HG03342 (cell line): Measurements from ENCODE around the gene ZNF598.
"Not testable (repeated sequence)": the region's sequence is repeated elsewhere in the genome, so short reads cannot be mapped to it uniquely, and the experiment has no call there.

Experiments used
- ATAC-seq: cut with Tn5 transposase; IDR thresholded peaks from one replicate; pipeline ENCODE4 v1.9.1; 2021; ENCODE audit warnings: mild to moderate bottlenecking, moderate library complexity; ENCODE audit not compliant: unreplicated experiment

Gene ZNF598

DNA sequence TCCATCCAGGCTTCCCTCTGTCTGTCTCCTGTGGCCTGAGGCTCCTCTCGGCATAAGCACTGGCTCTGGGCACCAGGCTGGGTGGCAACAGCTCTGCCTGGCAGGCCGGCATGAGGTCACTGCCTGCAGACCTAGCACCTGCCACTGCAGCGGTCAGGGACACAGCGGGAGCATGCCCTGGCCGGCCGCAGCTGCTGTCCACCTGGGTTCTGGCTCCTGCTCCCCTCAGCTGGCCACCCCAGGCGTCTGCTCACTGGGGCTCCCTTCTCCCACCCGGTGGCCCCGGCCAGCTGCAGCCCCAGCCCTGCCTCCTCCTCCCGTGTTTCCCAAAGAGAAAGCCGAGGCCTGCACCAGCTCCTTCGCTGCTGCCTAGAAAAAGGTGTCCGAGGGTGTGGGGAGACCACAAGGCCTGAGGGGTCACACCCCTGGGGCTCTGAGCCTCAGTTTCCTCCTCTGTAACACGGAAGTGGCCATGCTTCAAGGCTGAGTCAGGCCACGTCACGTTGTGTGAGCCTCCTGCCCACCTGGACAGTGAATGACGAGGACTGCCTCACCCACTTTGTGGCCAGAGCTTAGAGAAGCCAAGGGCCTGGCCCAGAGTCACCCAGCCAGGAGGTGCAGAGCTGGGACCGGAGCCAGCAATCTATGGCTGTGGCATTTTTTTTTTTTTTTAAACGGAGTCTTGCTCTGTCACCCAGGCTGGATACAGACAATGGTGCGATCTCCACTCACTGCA lies 31.3 kb upstream of the ZNF598 start:
- no peak for ATAC-seq

DNA sequence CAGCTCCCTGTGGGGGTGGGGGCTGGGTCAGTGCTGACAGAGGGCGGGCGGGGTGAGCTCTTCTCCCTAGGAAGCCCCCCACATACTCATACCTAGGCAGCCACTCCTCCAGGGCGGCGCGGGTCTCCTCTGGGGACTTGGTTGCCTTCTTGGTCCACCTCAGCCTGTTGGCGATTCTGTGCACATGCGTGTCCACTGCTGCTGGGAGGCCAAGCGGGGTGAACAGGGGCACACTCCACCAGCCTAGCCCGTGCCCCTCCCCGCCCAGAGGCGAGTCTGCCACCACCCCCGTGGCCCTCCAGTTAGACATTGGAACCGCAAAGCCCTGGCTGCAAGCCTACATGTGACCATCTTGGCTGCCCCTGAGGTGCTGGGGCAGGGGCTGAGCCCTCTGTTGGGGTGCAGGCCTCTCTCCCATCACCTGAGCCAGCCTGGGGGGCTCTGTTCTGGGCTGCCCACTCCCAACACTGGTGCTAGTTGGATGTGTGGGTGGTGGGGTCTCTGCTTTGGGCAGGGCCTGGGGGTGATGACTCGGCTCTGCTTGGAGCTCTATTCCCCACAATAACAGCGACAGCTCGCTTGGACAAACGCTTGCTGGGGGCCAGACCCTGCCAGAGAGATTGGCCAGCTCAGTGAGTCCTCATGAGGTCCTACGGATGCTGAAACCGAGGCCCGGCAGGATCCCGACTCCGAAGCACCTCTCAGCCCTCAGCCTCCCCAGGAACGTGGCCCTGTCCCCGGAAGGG lies 30.6 kb upstream of the ZNF598 start:
- no peak for ATAC-seq

- no peak for ATAC-seq
Observed at GRCh38 chr16:2039274-2040031, 29.8 kb upstream of the ZNF598 start.

GRCh38 chr16:2038382-2039231 lies 29.0 kb upstream of the ZNF598 start:
- no peak for ATAC-seq

DNA sequence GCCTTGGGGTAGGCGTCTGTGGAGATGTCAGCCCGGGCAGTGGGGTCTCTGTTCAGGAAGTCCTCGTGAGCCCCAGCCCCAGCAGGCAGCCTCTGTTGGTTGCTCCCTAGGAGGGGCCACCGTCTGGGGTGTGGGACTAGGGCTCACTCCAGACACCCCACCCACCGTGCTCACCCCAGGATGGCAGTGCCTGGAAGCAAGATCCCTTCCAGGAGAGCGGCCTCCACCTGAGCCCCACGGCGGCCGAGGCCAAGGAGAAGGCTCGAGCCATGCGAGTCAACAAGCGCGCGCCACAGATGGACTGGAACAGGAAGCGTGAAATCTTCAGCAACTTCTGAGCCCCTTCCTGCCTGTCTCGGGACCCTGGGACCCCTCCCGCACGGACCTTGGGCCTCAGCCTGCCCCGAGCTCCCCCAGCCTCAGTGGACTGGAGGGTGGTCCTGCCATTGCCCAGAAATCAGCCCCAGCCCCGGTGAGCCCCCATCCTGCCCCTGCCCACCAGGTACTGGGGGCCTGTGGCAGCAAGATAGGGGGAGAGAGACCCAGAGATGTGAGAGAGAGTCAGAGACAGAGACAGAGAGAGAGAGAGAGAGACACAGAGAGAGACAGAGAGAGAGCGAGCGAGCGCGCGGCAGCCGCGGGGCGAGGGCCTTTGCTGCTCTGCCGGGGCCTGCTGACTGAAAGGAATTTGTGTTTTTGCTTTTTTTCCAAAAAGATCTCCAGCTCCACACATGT lies 28.2 kb upstream of the ZNF598 start:
- ATAC-seq = no peak

- no peak for ATAC-seq
Observed at GRCh38 chr16:2037115-2037514, 27.5 kb upstream of the ZNF598 start.

DNA sequence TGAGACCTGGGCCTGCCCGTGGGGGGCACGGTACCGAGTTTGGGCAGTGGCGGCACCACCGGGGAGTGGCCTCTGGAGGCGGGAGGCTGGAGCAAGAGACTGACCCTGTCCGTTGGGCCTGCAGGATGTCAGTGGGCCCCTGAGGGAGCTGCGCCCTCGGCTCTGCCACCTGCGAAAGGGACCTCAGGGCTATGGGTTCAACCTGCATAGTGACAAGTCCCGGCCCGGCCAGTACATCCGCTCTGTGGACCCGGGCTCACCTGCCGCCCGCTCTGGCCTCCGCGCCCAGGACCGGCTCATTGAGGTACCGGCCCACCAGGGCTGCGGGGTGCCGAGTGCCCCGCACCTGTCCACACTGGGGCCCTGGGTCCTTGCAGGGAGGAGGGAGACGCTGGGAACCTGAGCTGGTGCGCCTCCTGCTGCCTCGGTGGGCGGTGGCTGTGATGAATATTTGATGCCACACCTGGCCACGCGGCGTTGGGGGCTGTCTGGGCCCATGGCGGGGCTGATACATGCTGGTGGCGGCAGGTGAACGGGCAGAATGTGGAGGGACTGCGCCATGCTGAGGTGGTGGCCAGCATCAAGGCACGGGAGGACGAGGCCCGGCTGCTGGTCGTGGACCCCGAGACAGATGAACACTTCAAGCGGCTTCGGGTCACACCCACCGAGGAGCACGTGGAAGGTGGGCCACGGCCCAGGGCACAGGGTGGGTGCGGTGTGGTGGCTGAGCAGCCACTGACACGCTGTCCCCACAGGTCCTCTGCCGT lies 26.8 kb upstream of the ZNF598 start:
- ATAC-seq = no peak

GRCh38 chr16:2035431-2036199 lies 26.0 kb upstream of the ZNF598 start:
- ATAC-seq = no peak

DNA sequence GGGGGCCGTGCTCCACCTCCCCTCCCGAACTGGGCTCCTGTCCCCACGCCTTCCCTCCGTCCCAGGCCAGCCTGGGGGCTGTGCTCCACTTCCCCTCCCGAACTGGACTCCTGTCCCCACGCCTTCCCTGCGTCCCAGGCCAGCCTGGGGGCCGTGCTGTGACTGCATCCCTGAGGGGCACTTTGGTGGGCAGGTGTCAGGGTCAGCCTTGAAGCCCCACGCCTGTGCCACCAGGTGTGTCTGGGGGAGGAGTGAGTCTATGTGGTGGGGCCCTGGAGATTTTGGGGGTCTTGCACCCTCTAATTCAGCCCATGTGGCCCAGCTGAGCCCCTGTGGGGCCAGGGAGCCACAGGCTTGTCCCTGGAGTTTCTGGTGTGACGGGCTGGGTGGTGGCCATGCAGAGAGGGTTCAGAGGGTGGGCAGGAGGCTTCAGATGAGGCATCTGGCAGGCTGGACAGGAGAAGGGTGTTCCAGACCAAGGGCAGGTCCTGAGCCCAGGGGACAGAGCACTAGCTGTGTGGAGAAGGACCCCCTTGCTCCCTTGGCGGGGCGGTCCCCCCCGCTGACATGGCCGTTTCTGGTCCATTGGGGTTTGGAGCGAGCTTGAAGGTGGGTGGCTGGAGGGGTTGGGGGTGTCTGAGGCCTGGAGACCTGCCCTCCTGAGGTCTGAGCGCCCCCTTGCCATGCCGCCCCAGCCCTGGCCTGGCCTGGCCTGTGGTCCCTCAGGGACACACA lies 25.2 kb upstream of the ZNF598 start:
- no peak for ATAC-seq

DNA sequence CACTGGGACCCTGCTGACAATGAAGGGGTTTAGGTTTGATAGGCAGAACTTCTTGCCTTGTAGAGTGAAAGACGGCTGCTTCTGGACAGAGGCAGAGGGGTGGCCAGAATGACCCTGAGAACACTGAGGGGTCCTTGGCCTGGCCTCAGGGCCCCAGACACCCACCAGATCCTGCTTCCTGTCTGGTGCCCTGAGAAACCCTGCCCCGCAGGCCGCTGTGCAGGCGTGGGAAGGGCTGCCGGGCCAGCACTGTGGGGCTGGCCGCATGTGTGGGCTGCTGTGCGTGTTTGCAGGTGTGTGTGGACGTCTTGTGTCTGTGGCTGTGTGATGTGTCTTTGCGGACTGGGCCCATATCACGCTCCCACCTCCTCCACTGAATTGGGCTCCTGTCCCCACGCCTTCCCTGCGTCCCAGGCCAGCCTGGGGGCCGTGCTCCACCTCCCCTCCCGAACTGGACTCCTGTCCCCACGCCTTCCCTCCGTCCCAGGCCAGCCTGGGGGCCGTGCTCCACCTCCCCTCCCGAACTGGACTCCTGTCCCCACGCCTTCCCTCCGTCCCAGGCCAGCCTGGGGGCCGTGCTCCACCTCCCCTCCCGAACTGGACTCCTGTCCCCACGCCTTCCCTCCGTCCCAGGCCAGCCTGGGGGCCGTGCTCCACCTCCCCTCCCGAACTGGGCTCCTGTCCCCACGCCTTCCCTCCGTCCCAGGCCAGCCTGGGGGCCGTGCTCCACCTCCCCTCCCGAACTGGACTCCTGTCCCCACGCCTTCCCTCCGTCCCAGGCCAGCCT lies 24.5 kb upstream of the ZNF598 start:
- not testable (repeated sequence) for ATAC-seq

DNA sequence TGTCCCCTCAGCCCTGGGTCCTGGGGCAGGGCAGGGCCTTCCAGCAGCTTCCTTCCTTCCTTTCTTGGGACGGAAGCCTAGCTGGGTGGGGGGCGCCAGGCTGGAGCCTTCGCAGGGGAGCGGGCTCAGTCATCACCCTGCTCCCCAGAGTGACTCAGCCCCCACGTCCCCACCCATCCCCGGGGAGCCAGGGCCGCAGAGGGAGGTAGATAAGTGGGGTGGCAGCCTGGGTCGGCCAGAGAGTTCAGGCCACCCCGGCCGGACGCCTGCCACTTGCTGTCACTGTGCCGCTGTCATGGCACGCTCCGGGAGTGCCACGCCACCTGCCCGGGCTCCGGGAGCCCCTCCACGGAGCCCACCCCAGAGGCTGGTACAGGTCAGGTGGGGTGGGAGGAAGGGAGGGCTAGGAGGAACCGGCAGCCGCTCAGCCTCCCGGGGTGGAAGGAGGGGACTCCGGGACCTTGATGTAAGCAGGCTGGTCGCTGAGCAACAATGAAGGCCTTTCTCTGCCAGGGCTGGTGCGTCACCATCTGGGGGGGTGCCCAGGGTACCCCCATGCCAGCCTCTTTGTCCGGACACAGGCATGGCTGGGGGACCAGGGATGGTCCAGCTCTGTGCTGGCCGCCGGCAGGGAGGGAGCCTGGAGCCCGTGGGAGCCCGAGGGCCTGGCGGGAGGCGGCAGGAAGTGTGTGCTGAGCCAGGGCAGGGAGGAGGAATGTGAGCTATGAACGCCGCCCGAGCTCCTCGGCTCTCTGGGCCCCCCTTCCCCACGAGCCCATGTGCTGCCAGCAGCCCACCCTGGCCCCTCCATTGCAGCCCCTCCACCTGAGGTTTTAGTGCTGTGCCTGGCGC lies 23.7 kb upstream of the ZNF598 start:
- no peak for ATAC-seq

GRCh38 chr16:2032285-2033056 lies 22.9 kb upstream of the ZNF598 start:
- ATAC-seq = no peak

DNA sequence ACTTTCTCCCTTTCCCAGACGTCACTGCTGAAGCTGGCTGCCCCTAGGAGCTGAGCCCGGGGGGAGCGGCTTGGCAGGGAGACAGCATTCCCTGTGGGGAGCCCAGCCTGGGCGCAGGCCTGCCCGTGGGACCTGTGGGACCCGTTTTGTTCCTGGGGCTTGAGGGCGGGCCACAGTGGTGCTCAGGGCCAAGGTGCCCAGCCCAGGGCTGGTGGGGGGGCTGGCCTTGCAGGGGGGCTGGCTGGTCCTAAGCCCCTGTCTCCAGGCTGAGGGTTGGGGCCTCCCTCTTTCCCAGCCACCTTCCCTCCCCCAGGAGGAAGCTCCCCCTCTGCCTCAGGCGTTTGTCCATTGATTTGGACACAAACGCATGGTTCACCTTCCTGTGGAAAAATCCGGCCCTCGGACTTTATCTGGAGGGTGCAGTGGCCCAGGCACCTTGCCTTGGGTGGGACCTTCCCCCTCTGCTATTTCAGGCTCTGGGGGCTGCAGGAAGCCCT lies 21.5 kb upstream of the ZNF598 start:
- ATAC-seq = no peak

DNA sequence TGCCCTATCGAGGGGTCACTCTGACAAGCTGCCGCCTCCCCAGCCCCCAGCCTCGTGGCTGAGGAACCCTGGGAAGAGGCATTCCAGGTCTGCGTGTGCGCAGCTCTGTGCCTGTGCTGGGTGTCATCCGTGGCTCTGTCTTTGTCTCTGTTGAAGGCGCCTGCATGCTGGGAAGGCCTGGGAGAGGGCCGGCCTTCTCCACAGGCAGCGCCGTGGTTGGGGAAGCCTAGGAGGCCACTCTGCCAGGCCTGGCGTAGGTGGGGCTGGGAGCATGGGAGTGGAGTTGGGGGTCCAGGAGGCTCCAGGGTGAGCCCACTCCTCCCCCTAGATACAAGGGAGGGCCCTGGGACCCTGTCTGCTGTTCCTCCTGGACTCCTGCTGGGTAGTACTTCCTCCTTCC lies 20.4 kb upstream of the ZNF598 start:
- no peak for ATAC-seq

GRCh38 chr16:2029350-2029749 lies 19.7 kb upstream of the ZNF598 start:
- ATAC-seq = no peak
